Measurements from ENCODE around the gene CAMKV. TPM values are rescaled to one million over a fixed set of nuclear protein-coding genes. Genes with fewer than 3 reads are reported as not detected.
A peak's percentile ranks its signal among the peaks of the same experiment; 100 is the strongest.
"Not testable (repeated sequence)": the region's sequence is repeated elsewhere in the genome, so short reads cannot be mapped to it uniquely, and the experiment has no call there.

CAMKV gene
- total RNA-seq, 1 donor: not detected

DNA sequence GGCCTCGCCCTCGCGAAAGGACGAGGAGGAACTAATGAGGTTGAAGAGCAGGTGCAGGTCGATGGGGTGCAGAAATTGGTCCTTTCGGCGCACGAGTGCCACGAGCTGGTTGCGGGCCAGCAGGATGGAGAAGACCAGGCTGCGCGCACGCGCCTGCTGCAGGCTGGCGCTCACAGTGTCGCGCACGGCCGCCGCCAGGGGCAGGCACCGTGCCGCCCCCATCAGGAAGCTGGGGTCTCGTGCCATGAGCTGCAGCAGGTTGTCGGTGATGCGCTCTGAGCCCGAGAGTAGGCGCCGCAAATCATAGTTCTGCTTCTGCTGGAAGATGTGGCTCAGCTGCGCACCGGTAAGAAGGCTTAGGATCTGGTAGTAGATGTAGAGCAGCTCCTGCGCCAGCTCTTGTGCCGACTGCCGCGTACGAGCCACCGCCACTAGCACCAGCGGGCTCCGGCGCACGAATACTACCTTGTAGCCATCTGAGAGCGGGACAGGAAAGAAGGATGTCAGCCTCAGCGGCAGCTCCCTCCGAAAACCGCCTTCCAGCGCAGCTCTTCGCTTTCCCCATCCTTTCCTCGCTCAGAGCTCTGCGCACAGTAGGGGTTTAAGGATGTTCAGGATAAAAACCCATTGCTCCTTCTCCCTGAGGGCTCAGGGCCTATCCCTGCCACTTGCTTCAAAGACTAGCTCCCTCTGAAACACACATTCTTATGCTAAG lies 40.9 kb upstream of the CAMKV start:
- DNase-seq (ENCODE audit: low read depth): no peak
- TF ChIP-seq, protein P1, sequence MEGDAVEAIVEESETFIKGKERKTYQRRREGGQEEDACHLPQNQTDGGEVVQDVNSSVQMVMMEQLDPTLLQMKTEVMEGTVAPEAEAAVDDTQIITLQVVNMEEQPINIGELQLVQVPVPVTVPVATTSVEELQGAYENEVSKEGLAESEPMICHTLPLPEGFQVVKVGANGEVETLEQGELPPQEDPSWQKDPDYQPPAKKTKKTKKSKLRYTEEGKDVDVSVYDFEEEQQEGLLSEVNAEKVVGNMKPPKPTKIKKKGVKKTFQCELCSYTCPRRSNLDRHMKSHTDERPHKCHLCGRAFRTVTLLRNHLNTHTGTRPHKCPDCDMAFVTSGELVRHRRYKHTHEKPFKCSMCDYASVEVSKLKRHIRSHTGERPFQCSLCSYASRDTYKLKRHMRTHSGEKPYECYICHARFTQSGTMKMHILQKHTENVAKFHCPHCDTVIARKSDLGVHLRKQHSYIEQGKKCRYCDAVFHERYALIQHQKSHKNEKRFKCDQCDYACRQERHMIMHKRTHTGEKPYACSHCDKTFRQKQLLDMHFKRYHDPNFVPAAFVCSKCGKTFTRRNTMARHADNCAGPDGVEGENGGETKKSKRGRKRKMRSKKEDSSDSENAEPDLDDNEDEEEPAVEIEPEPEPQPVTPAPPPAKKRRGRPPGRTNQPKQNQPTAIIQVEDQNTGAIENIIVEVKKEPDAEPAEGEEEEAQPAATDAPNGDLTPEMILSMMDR (IDR thresholded peaks at IDR 0.05; ENCODE audit: insufficient read depth, low read length): no peak
- no peak overlapping the region for H3K4me3 ChIP-seq (ENCODE audit: low read depth, low read length)

DNA sequence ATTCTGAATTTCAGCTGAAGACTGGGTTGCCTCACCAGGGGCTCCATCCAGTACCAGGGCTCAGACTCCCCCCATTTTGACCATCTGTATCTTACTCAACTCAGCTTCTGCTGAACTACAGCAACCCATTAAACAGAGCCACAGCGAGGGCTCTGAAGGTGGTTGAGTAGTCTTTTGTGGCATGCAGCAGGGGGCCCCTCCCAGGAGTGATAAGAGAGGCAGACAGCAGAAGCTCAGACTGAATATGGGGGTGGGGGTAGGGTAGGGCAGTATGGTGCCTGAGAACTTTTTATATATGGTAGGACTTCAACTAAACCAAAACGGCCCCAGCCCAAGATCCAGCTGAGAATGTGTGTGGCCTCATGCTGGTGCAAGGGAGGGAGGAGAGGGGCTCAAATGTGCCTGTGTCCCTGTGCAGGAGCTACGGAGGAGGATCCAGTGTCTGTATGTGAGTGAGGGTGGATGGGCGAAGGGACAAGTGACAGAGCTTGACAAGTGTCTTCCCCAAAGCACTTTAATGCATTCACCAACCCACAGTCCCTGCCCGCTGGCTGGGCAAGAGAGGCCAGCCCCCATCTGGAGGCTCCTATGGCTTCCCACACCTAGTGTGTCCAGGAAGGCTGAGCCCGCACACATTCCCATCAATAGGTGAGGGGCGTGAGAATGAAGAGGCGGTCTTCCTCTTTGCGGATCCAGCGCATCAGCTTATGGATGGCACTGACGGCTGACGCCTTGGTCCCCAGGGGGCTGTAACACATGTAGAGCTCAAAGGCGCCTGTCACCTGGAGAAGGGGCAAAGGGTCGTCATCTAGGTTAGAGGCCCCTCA lies 38.9 kb upstream of the CAMKV start:
- TF ChIP-seq, protein P1 (IDR thresholded peaks at IDR 0.05; ENCODE audit: insufficient read depth, low read length): no peak
- no peak for DNase-seq (ENCODE audit: low read depth)

DNA sequence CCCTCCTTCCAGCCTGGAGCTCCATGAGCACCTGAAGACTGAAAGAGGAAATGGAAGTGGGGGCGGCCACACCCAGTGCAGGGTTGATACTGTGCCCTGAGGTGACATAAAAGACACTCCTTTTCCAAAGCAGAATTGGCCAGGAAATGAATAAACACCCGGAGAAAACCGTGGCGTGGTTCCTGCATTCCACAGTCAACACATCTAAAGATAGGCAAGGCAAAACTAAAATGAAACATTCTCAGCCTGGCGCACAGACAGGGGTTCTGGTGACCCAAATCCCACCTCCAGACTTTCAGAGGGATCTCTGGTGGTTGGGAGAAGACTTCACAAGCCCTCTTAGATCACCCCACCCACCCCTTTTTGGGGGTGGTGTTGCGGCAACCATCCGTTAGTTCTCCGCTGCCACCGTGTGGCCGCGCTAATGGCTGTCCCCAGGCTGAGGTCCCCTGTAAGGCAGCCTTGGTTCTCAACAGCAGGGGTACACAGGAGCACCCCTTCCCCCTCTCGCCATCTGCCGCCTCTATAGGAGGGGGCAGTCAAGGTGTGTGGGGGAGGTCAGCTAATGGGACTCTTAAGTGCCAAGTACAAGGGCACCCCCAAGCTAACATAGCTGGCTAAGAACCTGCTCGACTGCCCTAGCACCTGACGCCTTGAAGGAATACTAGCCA lies 36.5 kb upstream of the CAMKV start:
- peak; percentile 55 for DNase-seq (ENCODE audit: low read depth)
- TF ChIP-seq, protein P1 (IDR thresholded peaks at IDR 0.05; ENCODE audit: insufficient read depth, low read length): peak; percentile 68
- peak overlapping the region; percentile 45 for H3K4me3 ChIP-seq (ENCODE audit: low read depth, low read length)

More for the DNA sequence above, 38.9 kb upstream of the CAMKV start:
- no peak overlapping the region for H3K4me3 ChIP-seq (ENCODE audit: low read depth, low read length)

DNA sequence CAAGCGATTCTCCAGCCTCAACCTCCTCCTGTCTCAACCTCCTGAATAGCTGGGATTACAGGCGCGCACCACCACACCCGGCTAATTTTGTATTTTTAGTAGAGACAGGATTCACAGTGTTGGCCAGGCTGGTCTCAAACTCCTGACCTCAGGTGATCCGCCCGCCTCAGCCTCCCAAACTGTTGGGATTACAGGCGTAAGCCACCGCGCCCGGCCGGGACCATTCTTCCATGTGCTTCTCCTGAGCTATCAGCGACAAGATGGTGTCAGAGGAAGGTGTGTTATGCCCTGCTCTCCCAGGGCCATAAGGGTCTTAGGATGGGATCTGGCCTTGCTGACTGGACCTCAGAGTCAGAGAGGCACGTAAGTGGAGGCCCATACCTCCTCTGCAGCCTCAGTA lies 34.7 kb upstream of the CAMKV start:
- not testable (repeated sequence) for DNase-seq (ENCODE audit: low read depth); H3K4me3 ChIP-seq (ENCODE audit: low read depth, low read length)

DNA sequence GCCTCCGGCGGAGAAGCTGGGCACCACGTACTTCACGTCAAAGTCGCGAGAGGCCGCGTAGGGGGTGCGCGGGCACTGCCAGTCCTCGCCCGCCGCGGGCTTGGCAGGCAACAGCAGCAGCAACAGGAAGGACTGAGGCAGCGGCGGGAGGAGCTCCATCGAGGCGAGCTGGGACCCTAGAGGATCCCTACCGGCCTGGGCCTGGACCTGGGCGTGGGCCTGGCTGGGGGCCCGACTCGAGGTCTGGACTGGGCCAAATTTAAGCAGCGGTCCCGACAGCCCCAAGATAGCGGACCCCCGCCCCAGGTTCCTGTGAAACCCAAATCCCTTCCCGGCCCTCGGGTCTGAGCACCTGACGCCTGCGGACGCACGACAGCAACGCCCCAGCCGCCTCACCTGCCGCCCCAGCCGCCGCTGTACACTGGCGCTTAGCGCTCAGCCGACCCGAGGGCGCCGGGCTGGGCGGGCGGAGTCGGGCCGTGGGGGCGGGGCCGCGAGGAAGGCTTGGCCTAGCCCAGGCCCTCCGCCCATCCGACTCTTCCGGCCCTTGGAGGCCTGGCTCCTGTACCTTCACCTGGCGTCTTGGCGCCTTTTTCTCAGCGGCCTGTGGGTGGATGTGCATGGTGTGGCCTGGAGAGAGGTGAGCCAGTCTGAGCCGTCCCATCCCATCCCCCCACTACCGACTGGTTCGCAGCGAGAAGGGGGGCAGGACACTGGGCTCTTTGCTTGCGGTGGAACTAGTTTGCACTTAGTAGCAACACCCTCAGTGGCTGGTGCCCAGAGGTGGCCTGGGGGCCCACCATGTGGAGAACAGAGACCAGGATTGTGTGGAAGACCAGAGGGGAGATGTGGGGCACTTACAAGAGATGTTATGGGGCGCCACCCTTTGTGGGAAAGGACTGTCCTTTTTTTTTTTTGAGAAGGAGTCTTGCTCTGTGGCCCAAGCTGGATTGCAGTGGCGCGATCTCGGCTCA lies 34.0 kb upstream of the CAMKV start, which contains the start of gene MST1R:
Gene MST1R (minus strand): TSS at position 423 of the 974 bp plus-strand sequence. CDS start 264 bp downstream, at position 159.
- no peak for DNase-seq (ENCODE audit: low read depth)
- peak within 1 kb of the TSS; percentile 48 for H3K4me3 ChIP-seq (ENCODE audit: low read depth, low read length)
- TF ChIP-seq, protein P1 (IDR thresholded peaks at IDR 0.05; ENCODE audit: insufficient read depth, low read length): no peak

DNA sequence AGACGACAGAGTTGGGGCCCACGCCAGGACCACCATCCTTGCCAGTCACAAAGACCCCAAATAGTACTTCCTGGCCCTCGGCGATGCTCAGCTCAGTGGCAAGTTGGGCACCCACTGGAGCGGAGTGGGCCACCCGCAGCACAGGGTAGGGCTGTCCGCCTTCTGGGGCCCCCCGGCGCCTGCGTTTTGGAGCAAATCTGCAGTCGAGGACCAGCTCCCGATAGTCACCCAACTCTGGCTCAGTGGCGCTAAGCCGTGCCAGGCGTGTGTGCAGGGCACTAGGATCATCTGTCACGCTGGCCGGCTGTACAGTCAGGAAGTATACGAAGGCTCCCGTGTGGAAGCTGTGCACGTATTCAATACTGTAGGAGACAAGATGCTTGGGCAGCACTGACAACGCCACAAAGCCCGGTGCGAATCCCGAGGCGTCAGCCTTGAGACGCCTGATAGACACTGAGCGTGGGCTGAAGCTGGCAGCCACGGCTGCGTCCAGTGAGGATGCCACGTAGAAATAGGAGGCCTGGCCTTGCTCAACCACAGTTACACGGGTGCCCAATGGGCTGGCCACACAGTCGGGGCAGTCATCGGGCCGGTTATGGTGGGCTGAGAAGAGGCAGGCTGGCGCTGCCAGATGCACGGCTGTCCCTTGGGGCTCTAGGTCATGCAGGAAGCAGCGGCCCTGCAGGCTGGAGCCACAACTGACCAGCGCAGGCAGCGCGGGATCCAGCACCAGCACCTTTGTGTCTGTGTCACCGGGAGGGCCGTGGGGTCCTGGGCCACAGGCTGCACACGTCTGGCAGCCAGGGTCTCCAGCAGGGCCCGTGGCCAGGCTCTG lies 33.0 kb upstream of the CAMKV start:
- no peak overlapping the region for H3K4me3 ChIP-seq (ENCODE audit: low read depth, low read length)
- no peak for DNase-seq (ENCODE audit: low read depth)
- TF ChIP-seq, protein P1 (IDR thresholded peaks at IDR 0.05; ENCODE audit: insufficient read depth, low read length): no peak
